SK-N-SH (cell line): ENCODE results near the gene GTF3C1. TPM values are rescaled to one million over a fixed set of nuclear protein-coding genes. Genes with fewer than 3 reads are reported as not detected.

ENCODE experiments used
- CTCF ChIA-PET: fragments of 300-600, 350-600 bp; formaldehyde crosslinking; extraction: SDS; loops from one replicate; lab custom pipeline; 2021; lab: Yijun Ruan, JAX
- POLR2A ChIA-PET: fragments of 350-600 bp; sonication (Branson Sonifier 250); formaldehyde crosslinking; extraction: SDS; loops from one replicate; lab custom pipeline; 2020; ENCODE audit warnings: antibody characterized with exemption, inconsistent platforms; lab: Yijun Ruan, JAX
- DNase-seq: peaks from one replicate; pipeline ENCODE4 v3.0.0; 2012
- H2AFZ ChIP-seq: fragments of 200-600 bp; sonication (generic); 2 replicates; pipeline ENCODE4 v1.8.1; 2016; ENCODE audit warnings: antibody characterized with exemption, mild to moderate bottlenecking, low read depth
- H3F3A ChIP-seq: fragments of 200-600 bp; sonication (generic); replicated peaks from 2 replicates; pipeline ENCODE3; 2016; ENCODE audit warnings: antibody characterized with exemption, mild to moderate bottlenecking; ENCODE audit not compliant: insufficient read depth
- H3K27ac ChIP-seq, 2 experiments: fragments of 200-500 bp in 1 of 2; fragments of 200-600 bp in 1 of 2; sonication (Bioruptor generic) in 1 of 2; sonication (generic), shearing (Covaris generic) in 1 of 2; 2 replicates each; pipeline versions ENCODE4 v1.5.1 to v1.6.1; 2014 to 2016; ENCODE audit warnings: low read depth in 2 of 2, inconsistent platforms in 1 of 2, low read length in 1 of 2, mild to moderate bottlenecking in 1 of 2, mixed read lengths in 1 of 2
- H3K27me3 ChIP-seq: fragments of 200-600 bp; sonication (generic), shearing (Covaris generic); 2 replicates; pipeline ENCODE4 v1.6.1; 2016; ENCODE audit warnings: mixed run types; ENCODE audit not compliant: insufficient read depth
- H3K36me3 ChIP-seq, 2 experiments: fragments of 200-500 bp in 1 of 2; fragments of 200-600 bp in 1 of 2; sonication (Bioruptor generic) in 1 of 2; sonication (generic) in 1 of 2; replicated peaks in 1 of 2; 2 replicates each; pipeline versions ENCODE3 to v1.5.1; 2014 to 2016; ENCODE audit warnings: low read length in 1 of 2, mild to moderate bottlenecking in 1 of 2; ENCODE audit not compliant: insufficient read depth in 2 of 2, control insufficient read depth in 1 of 2
- H3K4me1 ChIP-seq, 2 experiments: fragments of 200-500 bp in 1 of 2; fragments of 200-600 bp in 1 of 2; sonication (Bioruptor generic) in 1 of 2; sonication (generic), shearing (Covaris generic) in 1 of 2; 2 replicates each; pipeline versions ENCODE4 v1.5.1 to v1.6.1; 2014 to 2016; ENCODE audit warnings: low read depth in 1 of 2, low read length in 1 of 2, mixed run types in 1 of 2; ENCODE audit not compliant: insufficient read depth in 2 of 2, control insufficient read depth in 1 of 2
- H3K4me2 ChIP-seq: fragments of 200-600 bp; sonication (generic), shearing (Covaris generic); 2 replicates; pipeline ENCODE4 v1.6.1; 2017; ENCODE audit warnings: mixed run types
- H3K4me3 ChIP-seq, 2 experiments: fragments of 200-500 bp in 1 of 2; fragments of 200-600 bp in 1 of 2; sonication (Bioruptor generic) in 1 of 2; sonication (generic), shearing (Covaris generic) in 1 of 2; 2 replicates each; pipeline versions ENCODE4 v1.5.1 to v1.8.1; 2014 to 2016; ENCODE audit warnings: low read depth in 2 of 2, inconsistent platforms in 1 of 2, low read length in 1 of 2, mild to moderate bottlenecking in 1 of 2, mixed read lengths in 1 of 2, moderate library complexity in 1 of 2
- H3K79me2 ChIP-seq: fragments of 200-600 bp; sonication (generic); 2 replicates; pipeline ENCODE4 v1.8.1; 2017; ENCODE audit warnings: mild to moderate bottlenecking; ENCODE audit not compliant: insufficient read depth
- H3K9ac ChIP-seq: fragments of 200-600 bp; sonication (generic); 2 replicates; pipeline ENCODE4 v1.6.1; 2017; ENCODE audit warnings: mixed run types
- H3K9me2 ChIP-seq: fragments of 200-600 bp; sonication (generic); 2 replicates; pipeline ENCODE4 v1.6.1; 2017; ENCODE audit warnings: mixed run types
- H3K9me3 ChIP-seq: fragments of 200-600 bp; sonication (generic); 2 replicates; pipeline ENCODE4 v1.6.1; 2017; ENCODE audit warnings: mixed run types, mild to moderate bottlenecking, moderate library complexity
- H4K20me1 ChIP-seq: fragments of 200-600 bp; sonication (generic); 2 replicates; pipeline ENCODE4 v1.6.1; 2017; ENCODE audit warnings: mild to moderate bottlenecking, mixed run types; ENCODE audit not compliant: insufficient read depth
- CHD2 ChIP-seq: fragments of 150-350 bp; IDR thresholded peaks from 2 replicates; pipeline ENCODE4 v1.6.1; 2018; ENCODE audit warnings: low read length; ENCODE audit not compliant: partially characterized antibody
- CTCF ChIP-seq: fragments of 200-600 bp; sonication (generic); IDR thresholded peaks from 2 replicates; pipeline ENCODE4 v1.6.1; 2017; ENCODE audit warnings: antibody characterized with exemption, mild to moderate bottlenecking, moderate library complexity
- EP300 ChIP-seq, 2 experiments: IDR thresholded peaks; 2 replicates each; pipeline versions ENCODE4 v1.4.0 to v1.6.1; 2012; ENCODE audit warnings: borderline replicate concordance in 1 of 2, low read depth in 1 of 2, low read length in 1 of 2
- EZH2phosphoT487 ChIP-seq: fragments of 200-600 bp; sonication (generic); IDR thresholded peaks from 2 replicates; pipeline ENCODE4 v1.6.1; 2017; ENCODE audit warnings: low read depth, mixed run types, mild to moderate bottlenecking, antibody characterized with exemption, moderate library complexity, borderline replicate concordance
- FOSL2 ChIP-seq: IDR thresholded peaks from 2 replicates; pipeline ENCODE4 v1.4.0; 2012; ENCODE audit warnings: low read depth, mild to moderate bottlenecking, moderate library complexity, borderline replicate concordance
- FOXJ3 ChIP-seq: sonication (generic); formaldehyde crosslinking; IDR thresholded peaks from 2 replicates; pipeline ENCODE4 v1.5.1; 2020; ENCODE audit warnings: mild to moderate bottlenecking, missing genetic modification reagents
- FOXM1 ChIP-seq: IDR thresholded peaks from 2 replicates; pipeline ENCODE4 v1.4.0; 2012; ENCODE audit warnings: low read depth, mild to moderate bottlenecking
- GABPA ChIP-seq: IDR thresholded peaks from 2 replicates; pipeline ENCODE4 v1.4.0; 2012; ENCODE audit warnings: low read depth, mild to moderate bottlenecking
- IRF3 ChIP-seq: fragments of 150-350 bp; IDR thresholded peaks from 2 replicates; pipeline ENCODE4 v1.6.1; 2016; ENCODE audit warnings: mild to moderate bottlenecking, low read depth, low read length
- NRF1 ChIP-seq: IDR thresholded peaks from 2 replicates; pipeline ENCODE4 v1.6.1; 2012; ENCODE audit warnings: low read depth, mild to moderate bottlenecking, low read length
- RAD21 ChIP-seq: IDR thresholded peaks from 2 replicates; pipeline ENCODE4 v1.6.1; 2012; ENCODE audit warnings: mild to moderate bottlenecking, low read length
- RXRA ChIP-seq: IDR thresholded peaks from 2 replicates; pipeline ENCODE4 v1.4.0; 2012; ENCODE audit warnings: low read depth, mild to moderate bottlenecking, borderline replicate concordance
- TAF1 ChIP-seq: IDR thresholded peaks from 2 replicates; pipeline ENCODE4 v1.6.1; 2012; ENCODE audit warnings: low read depth, mild to moderate bottlenecking, low read length, moderate library complexity, borderline replicate concordance
- TCF12 ChIP-seq: IDR thresholded peaks from 2 replicates; pipeline ENCODE4 v1.4.0; 2012
- USF1 ChIP-seq: IDR thresholded peaks from 2 replicates; pipeline ENCODE4 v1.4.0; 2012; ENCODE audit warnings: low read depth, borderline replicate concordance
- WGBS: methylation state at CpG from one replicate; pipeline ENCODE4 v1.1.6; 2017; ENCODE audit warnings: low lambda C conversion rate; 5-methylcytosine and 5-hydroxymethylcytosine counted together
- polyA plus RNA-seq, 3 experiments: library from polyadenylated mRNA; depleted of rRNA; stranded (reverse); fragments of >200 nt; gene quantifications; 2 replicates each; pipeline ENCODE4 v1.2.3, GENCODE V29; 2012

Gene GTF3C1
- polyA plus RNA-seq, 1 of the 3 experiments (the other 2 are of a cell fraction), result 47.2 TPM

- Histone ChIP-seq H3K36me3 (peaks cover 0 to 4% of the 10 kb centered on the region in 2 experiments), H3K9me3 (peaks cover 26% of the 10 kb centered on the region), H3F3A (peaks cover 23% of the 10 kb centered on the region), H3K27ac (no peak overlapping the region), H3K9ac (no peak overlapping the region), H3K4me2 (no peak overlapping the region), H3K9me2 (no peaks in the 10 kb centered on the region), H3K79me2 (no peaks in the 10 kb centered on the region), H3K27me3 (no peaks in the 10 kb centered on the region), H3K4me1 (no peaks in the 10 kb centered on the region), H2AFZ (no peak overlapping the region), H3K4me3 (no peak overlapping the region), H4K20me1 (no peaks in the 10 kb centered on the region)
- DNase-seq, result no peak
- CTCF ChIA-PET, result no interaction called here
- 52% methylated on average over 9 of the region's 10 CpGs for WGBS
- TF ChIP-seq FOXM1, result no peak
- no peak for TF ChIP-seq RAD21
- no peak for TF ChIP-seq FOSL2
- TF ChIP-seq TAF1, result no peak
- POLR2A ChIA-PET, result no interaction called here
Measured at GRCh38 chr16:27424772-27425498, 124.8 kb downstream of the GTF3C1 start.

- no peak for TF ChIP-seq EZH2phosphoT487
- no peak for TF ChIP-seq USF1
- TF ChIP-seq FOSL2, result no peak
- ChIA-PET CTCF (no interaction called here), POLR2A (no interaction called here)
- Histone ChIP-seq H3K4me2 (no peak overlapping the region), H3K9me3 (peaks cover 26% of the 10 kb centered on the region), H3K79me2 (no peaks in the 10 kb centered on the region), H3K36me3 (peaks cover 0 to 4% of the 10 kb centered on the region in 2 experiments), H3K9me2 (no peaks in the 10 kb centered on the region), H3F3A (peaks cover 23% of the 10 kb centered on the region), H3K27me3 (no peaks in the 10 kb centered on the region), H4K20me1 (no peaks in the 10 kb centered on the region), H3K27ac (no peak overlapping the region), H3K4me1 (no peaks in the 10 kb centered on the region), H3K9ac (no peak overlapping the region), H2AFZ (no peak overlapping the region), H3K4me3 (no peak overlapping the region)
- no peak for DNase-seq
Measured at GRCh38 chr16:27421961-27422740, 127.6 kb downstream of the GTF3C1 start.

- Histone ChIP-seq H3K4me1 (0 out of 4 replicates have a peak, but pooled peaks cover 0 to 6% of the 10 kb centered on the region in 2 experiments), H3K9me2 (no peaks in the 10 kb centered on the region), H3K79me2 (no peaks in the 10 kb centered on the region), H3F3A (peaks cover 6% of the 10 kb centered on the region), H3K9ac (no peak overlapping the region), H3K27me3 (no peaks in the 10 kb centered on the region), H3K27ac (no peak overlapping the region), H3K4me2 (no peak overlapping the region), H3K4me3 (no peak overlapping the region), H3K9me3 (peaks cover 18% of the 10 kb centered on the region), H3K36me3 (no peaks in the 10 kb centered on the region), H4K20me1 (no peaks in the 10 kb centered on the region), H2AFZ (no peak overlapping the region)
- DNase-seq, result no peak
- WGBS, result 56% methylated on average over 4 of the region's 4 CpGs
- CTCF ChIA-PET, result no interaction called here
- POLR2A ChIA-PET, result no interaction called here
- TF ChIP-seq TCF12, result no peak
- TF ChIP-seq EZH2phosphoT487, result no peak
- no peak for TF ChIP-seq CTCF
- TF ChIP-seq FOSL2, result no peak
- no peak for TF ChIP-seq FOXM1
- no peak for TF ChIP-seq FOXJ3 (CRISPR knock-in tag)
- no peak for TF ChIP-seq RXRA
- no peak for TF ChIP-seq IRF3
- no peak for TF ChIP-seq NRF1
- TF ChIP-seq GABPA, result no peak
- no peak for TF ChIP-seq TAF1
- TF ChIP-seq EP300 (IDR thresholded peaks at IDR 0.05; ENCODE audit: borderline replicate concordance in 1 of 2, low read depth in 1 of 2, low read length in 1 of 2), result no peak
- no peak for TF ChIP-seq CHD2
Measured at GRCh38 chr16:27417047-27417671, 132.6 kb downstream of the GTF3C1 start.
